SK-N-SH (cell line): Measurements from ENCODE around the gene PDE11A. TPM values are rescaled to one million over a fixed set of nuclear protein-coding genes. Genes with fewer than 3 reads are reported as not detected.

Source experiments
- CTCF ChIA-PET: fragments of 300-600, 350-600 bp; formaldehyde crosslinking; extraction: SDS; loops from one replicate; lab custom pipeline; 2021; lab: Yijun Ruan, JAX
- POLR2A ChIA-PET: fragments of 350-600 bp; sonication (Branson Sonifier 250); formaldehyde crosslinking; extraction: SDS; loops from one replicate; lab custom pipeline; 2020; ENCODE audit warnings: antibody characterized with exemption, inconsistent platforms; lab: Yijun Ruan, JAX
- DNase-seq: peaks from one replicate; pipeline ENCODE4 v3.0.0; 2012
- H2AFZ ChIP-seq: fragments of 200-600 bp; sonication (generic); 2 replicates; pipeline ENCODE4 v1.8.1; 2016; ENCODE audit warnings: antibody characterized with exemption, mild to moderate bottlenecking, low read depth
- H3F3A ChIP-seq: fragments of 200-600 bp; sonication (generic); replicated peaks from 2 replicates; pipeline ENCODE3; 2016; ENCODE audit warnings: antibody characterized with exemption, mild to moderate bottlenecking; ENCODE audit not compliant: insufficient read depth
- H3K27ac ChIP-seq, 2 experiments: fragments of 200-500 bp in 1 of 2; fragments of 200-600 bp in 1 of 2; sonication (Bioruptor generic) in 1 of 2; sonication (generic), shearing (Covaris generic) in 1 of 2; 2 replicates each; pipeline versions ENCODE4 v1.5.1 to v1.6.1; 2014 to 2016; ENCODE audit warnings: low read depth in 2 of 2, inconsistent platforms in 1 of 2, low read length in 1 of 2, mild to moderate bottlenecking in 1 of 2, mixed read lengths in 1 of 2
- H3K27me3 ChIP-seq: fragments of 200-600 bp; sonication (generic), shearing (Covaris generic); 2 replicates; pipeline ENCODE4 v1.6.1; 2016; ENCODE audit warnings: mixed run types; ENCODE audit not compliant: insufficient read depth
- H3K36me3 ChIP-seq, 2 experiments: fragments of 200-500 bp in 1 of 2; fragments of 200-600 bp in 1 of 2; sonication (Bioruptor generic) in 1 of 2; sonication (generic) in 1 of 2; replicated peaks in 1 of 2; 2 replicates each; pipeline versions ENCODE3 to v1.5.1; 2014 to 2016; ENCODE audit warnings: low read length in 1 of 2, mild to moderate bottlenecking in 1 of 2; ENCODE audit not compliant: insufficient read depth in 2 of 2, control insufficient read depth in 1 of 2
- H3K4me1 ChIP-seq, 2 experiments: fragments of 200-500 bp in 1 of 2; fragments of 200-600 bp in 1 of 2; sonication (Bioruptor generic) in 1 of 2; sonication (generic), shearing (Covaris generic) in 1 of 2; 2 replicates each; pipeline versions ENCODE4 v1.5.1 to v1.6.1; 2014 to 2016; ENCODE audit warnings: low read depth in 1 of 2, low read length in 1 of 2, mixed run types in 1 of 2; ENCODE audit not compliant: insufficient read depth in 2 of 2, control insufficient read depth in 1 of 2
- H3K4me2 ChIP-seq: fragments of 200-600 bp; sonication (generic), shearing (Covaris generic); 2 replicates; pipeline ENCODE4 v1.6.1; 2017; ENCODE audit warnings: mixed run types
- H3K4me3 ChIP-seq, 2 experiments: fragments of 200-500 bp in 1 of 2; fragments of 200-600 bp in 1 of 2; sonication (Bioruptor generic) in 1 of 2; sonication (generic), shearing (Covaris generic) in 1 of 2; 2 replicates each; pipeline versions ENCODE4 v1.5.1 to v1.8.1; 2014 to 2016; ENCODE audit warnings: low read depth in 2 of 2, inconsistent platforms in 1 of 2, low read length in 1 of 2, mild to moderate bottlenecking in 1 of 2, mixed read lengths in 1 of 2, moderate library complexity in 1 of 2
- H3K79me2 ChIP-seq: fragments of 200-600 bp; sonication (generic); 2 replicates; pipeline ENCODE4 v1.8.1; 2017; ENCODE audit warnings: mild to moderate bottlenecking; ENCODE audit not compliant: insufficient read depth
- H3K9ac ChIP-seq: fragments of 200-600 bp; sonication (generic); 2 replicates; pipeline ENCODE4 v1.6.1; 2017; ENCODE audit warnings: mixed run types
- H3K9me2 ChIP-seq: fragments of 200-600 bp; sonication (generic); 2 replicates; pipeline ENCODE4 v1.6.1; 2017; ENCODE audit warnings: mixed run types
- H3K9me3 ChIP-seq: fragments of 200-600 bp; sonication (generic); 2 replicates; pipeline ENCODE4 v1.6.1; 2017; ENCODE audit warnings: mixed run types, mild to moderate bottlenecking, moderate library complexity
- H4K20me1 ChIP-seq: fragments of 200-600 bp; sonication (generic); 2 replicates; pipeline ENCODE4 v1.6.1; 2017; ENCODE audit warnings: mild to moderate bottlenecking, mixed run types; ENCODE audit not compliant: insufficient read depth
- CHD2 ChIP-seq: fragments of 150-350 bp; IDR thresholded peaks from 2 replicates; pipeline ENCODE4 v1.6.1; 2018; ENCODE audit warnings: low read length; ENCODE audit not compliant: partially characterized antibody
- EP300 ChIP-seq, 2 experiments: IDR thresholded peaks; 2 replicates each; pipeline versions ENCODE4 v1.4.0 to v1.6.1; 2012; ENCODE audit warnings: borderline replicate concordance in 1 of 2, low read depth in 1 of 2, low read length in 1 of 2
- EZH2phosphoT487 ChIP-seq: fragments of 200-600 bp; sonication (generic); IDR thresholded peaks from 2 replicates; pipeline ENCODE4 v1.6.1; 2017; ENCODE audit warnings: low read depth, mixed run types, mild to moderate bottlenecking, antibody characterized with exemption, moderate library complexity, borderline replicate concordance
- FOSL2 ChIP-seq: IDR thresholded peaks from 2 replicates; pipeline ENCODE4 v1.4.0; 2012; ENCODE audit warnings: low read depth, mild to moderate bottlenecking, moderate library complexity, borderline replicate concordance
- FOXJ3 ChIP-seq: sonication (generic); formaldehyde crosslinking; IDR thresholded peaks from 2 replicates; pipeline ENCODE4 v1.5.1; 2020; ENCODE audit warnings: mild to moderate bottlenecking, missing genetic modification reagents
- FOXM1 ChIP-seq: IDR thresholded peaks from 2 replicates; pipeline ENCODE4 v1.4.0; 2012; ENCODE audit warnings: low read depth, mild to moderate bottlenecking
- GABPA ChIP-seq: IDR thresholded peaks from 2 replicates; pipeline ENCODE4 v1.4.0; 2012; ENCODE audit warnings: low read depth, mild to moderate bottlenecking
- JUND ChIP-seq: IDR thresholded peaks from 2 replicates; pipeline ENCODE4 v1.4.0; 2012
- MEF2A ChIP-seq: IDR thresholded peaks from 2 replicates; pipeline ENCODE4 v1.4.0; 2012; ENCODE audit warnings: low read depth, borderline replicate concordance
- MXI1 ChIP-seq: IDR thresholded peaks from 2 replicates; pipeline ENCODE4 v1.6.1; 2012; ENCODE audit warnings: mild to moderate bottlenecking, low read depth, low read length, improper control_type of control experiment
- NRF1 ChIP-seq: IDR thresholded peaks from 2 replicates; pipeline ENCODE4 v1.6.1; 2012; ENCODE audit warnings: low read depth, mild to moderate bottlenecking, low read length
- PBX3 ChIP-seq: IDR thresholded peaks from 2 replicates; pipeline ENCODE4; 2012
- POLR2AphosphoS5 ChIP-seq: IDR thresholded peaks from 2 replicates; pipeline ENCODE4 v1.6.1; 2012; ENCODE audit warnings: low read depth, low read length
- RAD21 ChIP-seq: IDR thresholded peaks from 2 replicates; pipeline ENCODE4 v1.6.1; 2012; ENCODE audit warnings: mild to moderate bottlenecking, low read length
- REST ChIP-seq: IDR thresholded peaks from 2 replicates; pipeline ENCODE4 v1.6.1; 2012; ENCODE audit warnings: mild to moderate bottlenecking, low read depth, low read length, moderate library complexity
- RXRA ChIP-seq: IDR thresholded peaks from 2 replicates; pipeline ENCODE4 v1.4.0; 2012; ENCODE audit warnings: low read depth, mild to moderate bottlenecking, borderline replicate concordance
- SIN3A ChIP-seq: IDR thresholded peaks from 2 replicates; pipeline ENCODE4 v1.6.1; 2012; ENCODE audit warnings: low read depth, mild to moderate bottlenecking, low read length, moderate library complexity, borderline replicate concordance
- SMC3 ChIP-seq: IDR thresholded peaks from 2 replicates; pipeline ENCODE4 v1.6.1; 2012; ENCODE audit warnings: low read depth, low read length, improper control_type of control experiment
- TAF1 ChIP-seq: IDR thresholded peaks from 2 replicates; pipeline ENCODE4 v1.6.1; 2012; ENCODE audit warnings: low read depth, mild to moderate bottlenecking, low read length, moderate library complexity, borderline replicate concordance
- TCF12 ChIP-seq: IDR thresholded peaks from 2 replicates; pipeline ENCODE4 v1.4.0; 2012
- TEAD4 ChIP-seq: IDR thresholded peaks from 2 replicates; pipeline ENCODE4 v1.4.0; 2012; ENCODE audit warnings: mild to moderate bottlenecking, borderline replicate concordance; ENCODE audit not compliant: insufficient read depth
- WGBS: methylation state at CpG from one replicate; pipeline ENCODE4 v1.1.6; 2017; ENCODE audit warnings: low lambda C conversion rate; 5-methylcytosine and 5-hydroxymethylcytosine counted together
- polyA plus RNA-seq, 3 experiments: library from polyadenylated mRNA; depleted of rRNA; stranded (reverse); fragments of >200 nt; gene quantifications; 2 replicates each; pipeline ENCODE4 v1.2.3, GENCODE V29; 2012
- TF ChIP-seq, protein P1 (sequence below): fragments of 150-350 bp; IDR thresholded peaks from 2 replicates; pipeline ENCODE4 v1.6.1; 2016; ENCODE audit warnings: mild to moderate bottlenecking, low read depth, low read length

The PDE11A gene
- polyA plus RNA-seq, 1 of the 3 experiments (the other 2 are of a cell fraction): 0.10 TPM

GRCh38 chr2:177619461-177619860 lies 453.1 kb downstream of the PDE11A start:
- POLR2A ChIA-PET: no interaction called here
- Histone ChIP-seq H3K79me2 (no peaks in the 10 kb centered on the region), H3K9ac (no peak overlapping the region)

DNA sequence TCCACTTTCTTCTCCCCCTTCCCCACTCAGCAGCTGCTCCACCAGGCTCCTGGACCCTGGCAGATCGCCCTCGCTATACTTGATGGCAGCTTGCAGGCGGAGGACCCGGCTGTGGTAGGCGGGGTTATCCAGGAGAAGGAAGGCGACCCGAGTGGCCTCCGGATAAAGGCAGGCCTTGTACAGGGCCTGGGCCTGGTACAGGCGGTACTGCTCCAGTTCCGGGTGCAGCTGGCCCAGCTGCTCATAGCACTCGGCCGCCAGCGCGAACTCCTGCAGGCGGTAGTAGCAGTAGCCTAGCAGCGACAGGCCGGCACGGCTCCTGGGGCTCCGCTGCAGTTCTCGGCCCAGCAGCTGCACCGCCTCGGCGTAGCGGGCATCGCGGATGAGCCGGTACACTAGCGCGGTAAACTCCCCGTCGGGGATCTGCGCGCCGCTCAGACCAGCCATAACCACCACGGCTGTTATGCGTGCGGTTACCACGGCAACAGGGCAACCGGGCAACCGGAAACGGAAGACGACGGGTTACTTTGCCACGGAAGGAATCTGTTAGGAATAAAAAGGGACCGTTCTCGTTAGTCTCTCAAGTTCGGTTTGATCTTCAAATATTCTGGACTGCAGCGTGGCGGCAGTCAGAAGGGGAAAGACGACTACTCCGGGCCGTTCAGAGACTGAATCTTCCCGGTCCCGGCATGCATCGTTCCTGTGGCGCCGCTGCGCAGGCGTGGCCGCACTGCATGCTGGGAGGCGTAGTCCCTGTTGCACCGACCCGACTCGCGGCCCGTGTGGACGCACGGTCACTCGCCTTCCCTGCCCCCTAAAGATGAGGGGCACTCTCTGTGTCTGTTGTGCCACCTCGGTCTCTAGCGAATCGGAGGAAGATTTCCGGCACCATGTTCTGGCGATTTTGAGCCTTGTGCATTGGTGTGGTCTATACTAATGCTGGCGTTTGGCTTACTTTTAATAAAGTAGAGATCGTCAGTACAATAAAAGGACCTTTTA lies 454.0 kb downstream of the PDE11A start:
- Histone ChIP-seq H3F3A (no peaks in the 10 kb centered on the region), H3K9ac (peak overlapping the region; percentile 76), H2AFZ (peak overlapping the region; percentile 90), H3K36me3 (no peaks in the 10 kb centered on the region), H3K4me2 (peak overlapping the region; percentile 70), H3K27ac (peak overlapping the region; percentile 83 to 99), H3K9me3 (no peaks in the 10 kb centered on the region), H3K27me3 (no peaks in the 10 kb centered on the region), H3K79me2 (no peaks in the 10 kb centered on the region), H4K20me1 (no peaks in the 10 kb centered on the region), H3K4me3 (peak overlapping the region; percentile 64 to 92), H3K4me1 (peaks cover 0 to 10% of the 10 kb centered on the region in 2 experiments; a peak in 2 of 4 replicates), H3K9me2 (no peaks in the 10 kb centered on the region)
- peak; percentile 92 for DNase-seq
- 3% methylated on average over 24 of the region's 76 CpGs for WGBS
- CTCF ChIA-PET: interaction anchor here (1.3 to 3.7 kb wide), 2 partner anchors 14 to 129 kb away, joined by 4 to 15 read pairs; no protein-coding TSS in a partner anchor
- POLR2A ChIA-PET: interaction anchor here (1.0 kb wide), 1 partner anchor 66 kb away, joined by 3 read pairs; a partner anchor contains a TSS
- TF ChIP-seq SIN3A (no peak), RAD21 (no peak), FOXM1 (no peak), PBX3 (no peak), REST (no peak), EZH2phosphoT487 (no peak), FOSL2 (no peak), POLR2AphosphoS5 (peak; percentile 81), TAF1 (peak; percentile 34; the same call in 1 of the 2 replicates)

More at GRCh38 chr2:177619461-177619860, 453.1 kb downstream of the PDE11A start:
- Histone ChIP-seq H2AFZ (peak overlapping the region; percentile 90), H3K36me3 (no peaks in the 10 kb centered on the region), H3K4me1 (peaks cover 0 to 10% of the 10 kb centered on the region in 2 experiments; a peak in 2 of 4 replicates), H3K9me3 (no peaks in the 10 kb centered on the region), H4K20me1 (no peaks in the 10 kb centered on the region), H3K4me3 (peak overlapping the region in 1 of 2 experiments; percentile 92; a peak in 2 of 4 replicates), H3K4me2 (peak overlapping the region; percentile 70; the same call in 1 of the 2 replicates), H3F3A (no peaks in the 10 kb centered on the region), H3K27ac (peak overlapping the region in 1 of 2 experiments; percentile 99; a peak in 2 of 4 replicates), H3K9me2 (no peaks in the 10 kb centered on the region), H3K27me3 (no peaks in the 10 kb centered on the region)
- no peak for TF ChIP-seq NRF1
- no peak for TF ChIP-seq SIN3A
- TF ChIP-seq CHD2: no peak
- no peak for TF ChIP-seq FOXJ3 (CRISPR knock-in tag)
- TF ChIP-seq RXRA: no peak
- TF ChIP-seq TCF12: no peak
- TF ChIP-seq EP300 (IDR thresholded peaks at IDR 0.05; ENCODE audit: borderline replicate concordance in 1 of 2, low read depth in 1 of 2, low read length in 1 of 2): no peak
- no peak for TF ChIP-seq GABPA
- TF ChIP-seq SMC3: no peak
- TF ChIP-seq POLR2AphosphoS5: no peak
- no peak for TF ChIP-seq TEAD4
- TF ChIP-seq JUND: no peak
- TF ChIP-seq, protein P1, sequence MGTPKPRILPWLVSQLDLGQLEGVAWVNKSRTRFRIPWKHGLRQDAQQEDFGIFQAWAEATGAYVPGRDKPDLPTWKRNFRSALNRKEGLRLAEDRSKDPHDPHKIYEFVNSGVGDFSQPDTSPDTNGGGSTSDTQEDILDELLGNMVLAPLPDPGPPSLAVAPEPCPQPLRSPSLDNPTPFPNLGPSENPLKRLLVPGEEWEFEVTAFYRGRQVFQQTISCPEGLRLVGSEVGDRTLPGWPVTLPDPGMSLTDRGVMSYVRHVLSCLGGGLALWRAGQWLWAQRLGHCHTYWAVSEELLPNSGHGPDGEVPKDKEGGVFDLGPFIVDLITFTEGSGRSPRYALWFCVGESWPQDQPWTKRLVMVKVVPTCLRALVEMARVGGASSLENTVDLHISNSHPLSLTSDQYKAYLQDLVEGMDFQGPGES: no peak
- no peak for TF ChIP-seq MEF2A
- no peak for TF ChIP-seq RAD21
- no peak for TF ChIP-seq MXI1
- no peak for TF ChIP-seq EZH2phosphoT487
- 60% methylated on average over 4 of the region's 4 CpGs for WGBS
- CTCF ChIA-PET: interaction anchor here (0.8 kb wide), 1 partner anchor 144 kb away, joined by 3 read pairs; no protein-coding TSS in a partner anchor
- DNase-seq: no peak
